Esophagus squamous epithelium (tissue), 4 donors: Measurements from ENCODE around the gene TCF15.

Experiments
- CTCF ChIP-seq, 6 experiments: fragments of 450-650 bp in 4 of 6; fragments of 200-600 bp in 2 of 6; sonication (generic) in 2 of 6; IDR thresholded peaks; one replicate each; pipeline ENCODE4 v1.5.1; 2016 to 2019; ENCODE audit warnings: antibody characterized with exemption in 6 of 6, mild to moderate bottlenecking in 4 of 6, moderate library complexity in 4 of 6
- POLR2A ChIP-seq, 4 donors: fragments of 450-650 bp; IDR thresholded peaks; one replicate each; pipeline ENCODE4 v1.6.1; 2017; ENCODE audit warnings: antibody characterized with exemption in 4 of 4, mild to moderate bottlenecking in 4 of 4, moderate library complexity in 3 of 4

- TF ChIP-seq CTCF (IDR thresholded peaks at IDR 0.05) (no peak), POLR2A (IDR thresholded peaks at IDR 0.05) (no peak)
These were observed 36.2 kb upstream of the TCF15 start for GRCh38 chr20:646107-646867.
